ENCODE data around the gene COBL.
A peak's percentile ranks its signal among the peaks of the same experiment; 100 is the strongest.
"Not testable (repeated sequence)": the region's sequence is repeated elsewhere in the genome, so short reads cannot be mapped to it uniquely, and the experiment has no call there.

The COBL gene

GRCh38 chr7:51006483-51007235, 309.9 kb downstream of the COBL start:
- Histone ChIP-seq H3K4me3 (no peak overlapping the region), H3K27ac (peak overlapping the region in 14 of 21 experiments; percentile 3 to 85 (median 51))

- H3K27ac ChIP-seq = peak overlapping the region in 4 of 21 experiments; percentile 41 to 60 (median 52)
- no peak overlapping the region for H3K4me3 ChIP-seq
Observed at GRCh38 chr7:51005074-51005473, 311.5 kb downstream of the COBL start.

DNA sequence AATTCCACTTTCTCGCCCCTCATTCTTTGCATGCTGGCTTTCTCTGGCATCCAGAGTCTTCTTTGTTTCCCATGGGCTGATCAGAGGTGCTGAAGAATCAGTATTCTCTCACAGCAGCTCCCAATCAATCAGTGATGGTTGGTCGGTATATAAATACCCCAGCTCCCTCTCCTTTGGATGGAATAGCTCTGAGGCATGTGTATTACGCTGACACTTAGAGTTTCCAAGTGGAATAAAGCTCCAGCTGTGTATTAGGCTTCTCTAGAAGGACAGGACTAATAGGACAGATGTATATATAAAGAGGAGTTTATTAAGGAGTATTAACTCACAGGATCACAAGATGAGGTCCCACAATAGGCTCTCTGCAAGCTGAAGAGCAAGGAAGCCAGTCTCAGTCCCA, 315.7 kb downstream of the COBL start:
- Histone ChIP-seq H3K27ac (no peak overlapping the region), H3K4me3 (no peak overlapping the region)

DNA sequence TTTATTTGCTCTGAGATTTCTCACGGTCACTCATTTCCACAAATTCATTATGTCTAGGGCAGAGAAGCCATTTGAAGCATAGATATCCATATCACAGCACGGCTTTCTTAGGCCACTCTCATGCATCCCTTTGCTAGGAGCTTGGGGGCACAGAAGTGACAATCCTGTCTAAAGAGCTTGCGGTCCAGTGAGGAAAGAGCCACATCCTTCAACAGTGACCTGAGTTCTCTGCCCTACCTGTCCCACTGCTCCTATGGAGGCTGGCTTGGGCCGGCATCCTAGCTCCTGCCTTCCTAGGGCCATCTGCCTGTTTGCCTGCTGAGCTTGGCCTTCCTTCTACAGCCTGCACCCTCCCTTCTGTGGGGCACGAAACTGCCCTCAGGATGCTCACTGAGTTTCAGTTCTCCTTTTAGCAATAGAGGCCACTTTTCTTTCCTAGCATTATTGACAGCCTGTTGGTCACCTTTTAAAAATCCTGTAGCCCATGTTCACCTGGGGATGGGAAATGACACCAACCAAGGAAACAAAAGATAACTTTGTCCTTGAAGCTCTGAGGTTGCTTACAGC, 321.8 kb downstream of the COBL start:
- Histone ChIP-seq H3K4me3 (no peak overlapping the region), H3K27ac (no peak overlapping the region)

- H3K4me3 ChIP-seq, H3K27ac ChIP-seq: not testable (repeated sequence)
Observed at GRCh38 chr7:50990214-50990613, 326.4 kb downstream of the COBL start.

- no peak overlapping the region for H3K27ac ChIP-seq
- no peak overlapping the region for H3K4me3 ChIP-seq
Observed at GRCh38 chr7:50988988-50989387, 327.6 kb downstream of the COBL start.

GRCh38 chr7:50988465-50988864, 328.1 kb downstream of the COBL start:
- no peak overlapping the region for H3K4me3 ChIP-seq
- no peak overlapping the region for H3K27ac ChIP-seq

- no peak overlapping the region for H3K4me3 ChIP-seq
- H3K27ac ChIP-seq = no peak overlapping the region
Observed at GRCh38 chr7:50985096-50985495, 331.5 kb downstream of the COBL start.

DNA sequence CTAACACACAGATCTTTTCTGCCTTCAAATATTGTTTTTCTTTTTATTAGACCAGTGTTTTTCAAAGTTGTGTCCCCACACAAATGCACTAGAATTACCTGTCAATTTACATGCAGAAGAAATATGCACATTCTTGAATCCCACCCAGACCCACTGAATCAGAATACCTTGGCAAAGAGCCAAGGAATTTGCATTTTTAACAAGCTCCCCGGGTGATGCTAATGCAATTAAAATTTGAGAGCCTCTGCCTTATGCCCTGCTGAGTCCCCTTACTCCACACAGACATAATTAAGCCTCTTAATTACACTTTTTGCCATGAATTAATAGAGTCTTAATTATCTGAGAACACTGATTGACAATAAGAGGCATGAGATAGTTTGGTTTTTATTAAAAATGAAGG, 332.8 kb downstream of the COBL start:
- H3K4me3 ChIP-seq = no peak overlapping the region
- H3K27ac ChIP-seq = no peak overlapping the region

DNA sequence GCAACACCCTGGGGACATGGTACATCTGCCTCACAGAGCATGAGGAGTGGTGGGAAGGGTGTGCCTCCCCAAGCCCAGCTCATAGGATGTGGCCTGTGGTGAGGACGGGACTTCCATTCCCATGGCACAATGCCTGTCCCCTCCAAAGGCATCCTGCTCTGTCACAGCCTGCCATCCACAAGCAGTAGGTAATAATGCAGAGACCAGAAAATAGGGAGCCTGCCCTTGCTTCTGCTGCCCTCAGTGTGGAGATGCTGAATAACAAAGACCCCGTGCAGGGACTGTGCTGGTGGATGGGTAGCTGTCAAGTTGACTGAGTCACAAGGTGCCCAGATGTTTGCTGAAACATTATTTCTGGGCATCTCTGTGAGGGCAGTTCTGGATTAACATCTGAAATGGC, 334.0 kb downstream of the COBL start:
- no peak overlapping the region for H3K27ac ChIP-seq
- no peak overlapping the region for H3K4me3 ChIP-seq

- Histone ChIP-seq H3K4me3 (no peak overlapping the region), H3K27ac (no peak overlapping the region)
Observed at GRCh38 chr7:50981743-50982142, 334.9 kb downstream of the COBL start.

DNA sequence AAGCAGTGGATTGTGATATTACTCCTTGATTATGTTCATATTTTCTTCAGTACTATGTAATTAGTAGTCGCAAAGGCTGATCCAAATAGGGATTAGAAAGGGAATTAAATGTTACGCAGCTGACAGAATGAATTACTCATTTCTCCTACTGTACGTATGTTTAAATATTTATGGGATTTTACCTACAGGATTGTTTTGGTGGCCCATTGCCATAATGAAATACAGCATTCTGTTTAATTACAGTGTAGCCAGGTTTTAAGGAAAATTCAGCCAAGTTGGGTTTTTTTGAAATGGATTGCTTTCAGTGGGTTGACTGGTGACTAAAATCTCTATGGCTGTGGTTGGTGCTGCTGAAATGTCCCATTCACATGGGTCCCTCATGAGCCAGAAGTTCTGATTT, 336.2 kb downstream of the COBL start:
- no peak overlapping the region for H3K4me3 ChIP-seq

GRCh38 chr7:50978633-50979215, 337.9 kb downstream of the COBL start:
- Histone ChIP-seq H3K4me3 (no peak overlapping the region), H3K27ac (no peak overlapping the region)

More for the DNA sequence above, 336.2 kb downstream of the COBL start:
- no peak overlapping the region for H3K27ac ChIP-seq

DNA sequence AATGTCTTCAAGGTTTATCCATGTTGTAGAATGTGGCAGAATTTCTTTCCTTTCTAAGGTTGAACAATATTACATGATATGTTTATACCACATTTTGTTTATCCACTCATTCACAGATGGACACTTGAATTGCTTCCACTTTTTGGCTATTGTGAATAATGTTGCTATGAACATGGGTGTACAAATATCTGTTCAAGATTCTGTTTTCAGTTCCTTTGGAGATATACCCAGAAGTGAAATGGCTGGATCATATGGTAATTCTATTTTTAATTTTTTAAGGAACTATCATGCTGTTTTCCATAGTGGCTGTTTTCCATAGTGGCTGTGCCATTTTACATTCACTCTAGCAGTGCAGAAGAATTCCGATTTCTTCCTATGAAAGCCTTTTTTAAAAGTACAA, 339.2 kb downstream of the COBL start:
- Histone ChIP-seq H3K27ac (no peak overlapping the region), H3K4me3 (no peak overlapping the region)

DNA sequence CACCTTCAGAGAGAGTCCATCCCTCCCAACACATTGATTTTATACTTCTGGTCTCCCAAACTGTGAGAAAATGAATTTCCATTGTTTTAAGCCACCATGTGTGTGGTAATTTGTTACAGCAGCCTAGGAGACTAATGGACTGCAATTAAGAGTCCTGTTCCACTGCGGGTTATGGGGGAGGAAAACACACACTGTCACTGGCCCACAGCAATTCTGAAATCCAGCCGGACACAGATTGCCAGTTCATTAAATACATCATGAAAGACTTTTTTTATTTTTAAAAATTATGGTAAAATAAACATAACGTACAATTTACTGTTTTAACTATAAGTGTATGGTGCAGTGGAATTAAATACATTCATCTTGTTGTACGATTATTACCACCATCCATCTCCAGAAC, 340.5 kb downstream of the COBL start:
- Histone ChIP-seq H3K27ac (no peak overlapping the region), H3K4me3 (no peak overlapping the region)

GRCh38 chr7:50974240-50974639, 342.4 kb downstream of the COBL start:
- Histone ChIP-seq H3K4me3 (no peak overlapping the region), H3K27ac (no peak overlapping the region)

- H3K27ac ChIP-seq = no peak overlapping the region
- H3K4me3 ChIP-seq = no peak overlapping the region
Observed at GRCh38 chr7:50973814-50974213, 342.8 kb downstream of the COBL start.

DNA sequence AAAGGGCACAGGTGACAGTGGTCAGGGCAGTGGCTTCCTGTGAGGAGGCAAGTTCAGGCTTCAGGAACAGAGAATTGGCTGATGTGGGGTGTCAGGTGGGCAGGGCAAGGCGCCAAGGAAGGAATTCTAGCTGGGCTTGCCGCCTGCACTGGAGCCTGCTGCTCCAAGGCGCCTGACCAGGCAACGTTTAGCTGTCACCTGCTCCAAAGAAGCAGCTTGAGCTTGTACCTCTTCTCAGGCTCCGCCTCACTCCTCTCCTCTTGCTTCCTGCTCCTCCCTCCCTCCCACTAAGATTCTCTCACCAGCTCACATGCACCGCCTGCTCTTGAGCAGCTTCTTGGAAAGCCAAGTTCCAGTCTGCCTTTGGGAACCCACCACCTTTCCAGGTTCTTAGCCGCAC, 346.5 kb downstream of the COBL start:
- H3K27ac ChIP-seq = no peak overlapping the region

More for the DNA sequence above, 346.5 kb downstream of the COBL start:
- no peak overlapping the region for H3K4me3 ChIP-seq

Measured in skin epidermis (tissue), 12 donors.